GM23248 (cell line): ENCODE data around the gene RNF157.

Experiments used
- EZH2 ChIP-seq: fragments of 200-600 bp; sonication (generic); IDR thresholded peaks from 2 replicates; pipeline ENCODE4 v1.6.1; 2018; ENCODE audit warnings: antibody characterized with exemption, mild to moderate bottlenecking; ENCODE audit not compliant: insufficient read depth, poor library complexity, severe bottlenecking
- EZH2phosphoT487 ChIP-seq: fragments of 200-600 bp; sonication (generic); IDR thresholded peaks from 2 replicates; pipeline ENCODE4 v1.6.1; 2018; ENCODE audit warnings: antibody characterized with exemption, moderate library complexity, mild to moderate bottlenecking, low read depth; ENCODE audit not compliant: insufficient read depth

DNA sequence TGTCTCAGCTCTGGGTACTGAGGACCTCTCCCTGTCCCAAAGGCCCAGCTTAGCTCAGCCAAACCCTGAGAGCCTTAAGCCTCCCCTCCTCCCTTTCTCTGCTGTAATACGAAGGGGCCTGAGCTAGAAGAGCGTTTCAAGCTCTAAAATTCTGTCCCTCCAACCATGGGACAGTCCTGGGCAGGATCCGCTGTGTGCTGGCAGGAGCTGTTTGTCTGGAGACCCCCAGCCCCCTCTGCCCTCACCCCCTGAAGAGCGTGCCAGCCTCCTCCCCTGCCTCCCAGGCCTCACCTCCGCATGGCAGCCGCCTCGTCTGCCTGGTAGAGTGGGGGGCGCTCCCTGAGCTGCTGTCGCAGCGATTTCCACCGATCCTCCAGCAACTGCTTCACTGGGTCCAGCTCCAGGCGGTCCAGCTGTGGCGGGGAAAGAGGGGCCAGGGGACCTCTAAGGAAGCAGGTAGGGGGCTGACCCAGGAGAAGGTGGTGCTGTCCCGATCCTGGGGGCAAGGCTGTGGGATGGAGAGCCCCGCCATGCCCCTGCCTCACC is 39.5 kb upstream of the RNF157 start:
- TF ChIP-seq EZH2 (no peak), EZH2phosphoT487 (no peak)
